ENCODE results near the gene TCP11L2.

TCP11L2 gene

DNA sequence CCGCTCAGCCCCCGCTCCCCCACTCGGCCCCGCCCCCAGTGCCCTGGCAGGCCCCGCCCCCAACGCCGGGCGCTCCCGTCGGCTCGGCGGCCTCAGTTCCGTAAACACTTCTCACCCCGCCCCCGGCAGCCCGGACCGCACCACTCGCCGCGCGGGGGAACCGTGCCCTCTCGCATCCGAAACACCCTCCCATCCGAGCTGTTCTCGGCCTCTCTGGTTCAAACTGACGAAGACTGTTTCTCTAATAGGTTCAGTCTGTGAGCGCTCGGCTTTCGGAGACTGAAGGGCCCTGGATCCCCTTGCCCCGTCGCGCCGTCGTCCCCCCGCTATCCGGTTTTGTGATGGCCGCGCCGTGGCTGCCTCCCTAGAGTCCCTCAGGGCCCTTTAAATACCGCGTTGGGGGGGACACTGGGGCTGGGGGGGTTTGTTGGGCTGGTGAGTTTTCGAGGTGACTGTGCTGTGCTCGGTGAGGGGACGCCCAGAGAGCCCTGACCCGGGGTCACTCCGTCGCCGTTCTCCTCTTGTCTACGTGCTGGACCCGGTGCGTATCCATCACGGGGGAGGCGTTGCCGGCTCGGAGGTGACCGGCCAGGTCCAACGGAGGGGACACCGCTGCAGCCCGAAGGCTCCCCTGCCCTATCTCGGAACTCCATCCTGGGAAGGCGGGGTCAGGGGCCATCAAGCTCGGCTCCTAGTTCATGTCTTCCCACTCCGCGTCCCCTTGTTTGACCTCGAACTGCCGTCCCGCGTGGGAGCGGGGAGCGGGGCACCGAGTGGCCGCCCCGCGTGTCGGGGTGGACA is at the start of gene TCP11L2:
Gene TCP11L2 (plus strand): TSS at position 333 of the 801 bp plus-strand sequence. CDS start 8,343 bp downstream, outside the sequence.
- Histone ChIP-seq H3K9me3 (ENCODE audit: control insufficient read depth, insufficient read depth, low read length) (no peaks in the 10 kb centered on the region), H3K4me1 (ENCODE audit: insufficient read depth, low read length) (peaks cover 11% of the 10 kb centered on the region; the same call in 1 of the 2 replicates), H3K9ac (ENCODE audit: low read depth, low read length) (peak within 1 kb of the TSS; percentile 85), H3K36me3 (ENCODE audit: insufficient read depth, low read length) (no peaks in the 10 kb centered on the region)

DNA sequence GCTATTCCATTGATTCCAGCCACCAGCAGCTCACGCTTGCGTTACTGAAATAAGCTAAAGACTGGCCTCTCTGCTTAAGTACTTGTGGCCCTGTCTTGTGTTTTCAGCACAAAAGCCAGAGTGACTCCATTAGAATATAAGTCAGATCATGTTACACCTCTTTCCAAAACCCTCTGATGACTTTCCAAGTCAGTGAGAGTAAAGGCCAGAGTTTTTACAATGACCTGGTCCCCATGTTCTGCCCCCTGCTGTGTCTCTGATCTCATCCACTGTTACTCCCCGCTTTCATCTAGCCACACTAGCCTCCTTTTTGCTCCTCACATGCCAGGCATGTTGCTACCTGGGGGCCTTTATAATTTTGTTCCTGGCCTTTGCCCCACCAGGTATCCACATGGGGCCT is 47.8 kb upstream of the TCP11L2 start:
- H3K9me3 ChIP-seq (ENCODE audit: control insufficient read depth, insufficient read depth, low read length): no peaks in the 10 kb centered on the region
- no peak overlapping the region for H3K9ac ChIP-seq (ENCODE audit: low read depth, low read length)
- H3K4me1 ChIP-seq (ENCODE audit: insufficient read depth, low read length): peaks cover 14% of the 10 kb centered on the region
- no peaks in the 10 kb centered on the region for H3K36me3 ChIP-seq (ENCODE audit: insufficient read depth, low read length)

DNA sequence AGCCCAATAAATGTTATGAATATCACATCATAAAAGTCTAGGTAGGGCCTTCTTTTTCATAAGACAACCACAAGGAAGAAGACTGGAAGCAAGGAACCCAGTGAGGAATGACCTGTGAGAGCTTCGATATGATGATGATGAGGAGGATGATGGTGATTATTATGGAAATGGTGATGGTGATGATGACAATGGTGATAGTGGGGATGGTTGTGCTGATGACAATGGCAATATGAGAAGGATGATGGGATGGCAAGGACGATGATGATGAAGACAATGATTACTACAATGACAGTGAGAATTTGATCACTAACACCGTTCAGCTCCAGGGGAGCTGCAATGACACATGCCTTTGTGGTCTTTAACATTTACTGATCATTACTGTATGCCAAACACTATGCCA is 47.0 kb upstream of the TCP11L2 start:
- Histone ChIP-seq H3K9ac (ENCODE audit: low read depth, low read length) (no peak overlapping the region), H3K36me3 (ENCODE audit: insufficient read depth, low read length) (no peaks in the 10 kb centered on the region), H3K9me3 (ENCODE audit: control insufficient read depth, insufficient read depth, low read length) (no peaks in the 10 kb centered on the region), H3K4me1 (ENCODE audit: insufficient read depth, low read length) (peaks cover 14% of the 10 kb centered on the region)

DNA sequence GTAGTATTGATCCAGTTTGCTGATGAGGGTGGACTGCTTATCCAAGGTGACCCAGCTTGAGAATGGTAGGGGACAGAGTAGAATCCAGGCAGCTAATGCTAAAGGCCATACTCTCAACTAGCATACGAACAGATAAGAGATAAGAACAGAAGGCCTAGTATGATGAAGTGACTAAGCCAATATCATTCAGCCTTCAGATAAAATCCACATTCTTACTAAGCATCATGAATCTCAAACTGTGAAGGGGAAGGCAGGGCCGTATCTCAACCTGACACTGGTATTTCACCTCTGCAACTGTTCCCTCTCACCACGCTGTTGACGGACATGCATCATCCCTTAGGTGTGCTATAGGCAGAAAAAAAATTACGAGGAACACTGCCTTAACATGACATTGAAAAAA is 46.6 kb upstream of the TCP11L2 start:
- no peaks in the 10 kb centered on the region for H3K9me3 ChIP-seq (ENCODE audit: control insufficient read depth, insufficient read depth, low read length)
- H3K36me3 ChIP-seq (ENCODE audit: insufficient read depth, low read length): no peaks in the 10 kb centered on the region
- H3K4me1 ChIP-seq (ENCODE audit: insufficient read depth, low read length): peaks cover 14% of the 10 kb centered on the region
- H3K9ac ChIP-seq (ENCODE audit: low read depth, low read length): no peak overlapping the region

DNA sequence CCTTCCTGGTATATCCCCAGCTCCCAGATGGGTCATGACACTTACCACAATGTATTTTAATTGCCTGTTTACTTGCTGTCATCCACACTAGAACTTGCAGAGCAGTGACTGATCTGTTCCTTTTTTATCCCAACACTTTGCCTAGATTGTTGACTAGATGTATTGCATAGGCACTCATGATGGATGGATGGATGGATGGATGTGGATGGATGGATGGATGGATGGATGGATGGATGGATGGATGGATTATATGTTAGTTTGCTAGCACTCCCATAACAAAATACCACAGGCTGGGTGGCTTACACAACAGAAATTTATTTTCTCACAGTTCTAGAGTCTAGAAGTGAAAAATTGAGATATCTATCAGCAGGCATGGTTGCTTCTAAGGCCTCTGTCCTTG is 46.0 kb upstream of the TCP11L2 start:
- H3K9me3 ChIP-seq (ENCODE audit: control insufficient read depth, insufficient read depth, low read length): no peaks in the 10 kb centered on the region
- H3K36me3 ChIP-seq (ENCODE audit: insufficient read depth, low read length): no peaks in the 10 kb centered on the region
- peaks cover 14% of the 10 kb centered on the region for H3K4me1 ChIP-seq (ENCODE audit: insufficient read depth, low read length)
- no peak overlapping the region for H3K9ac ChIP-seq (ENCODE audit: low read depth, low read length)

DNA sequence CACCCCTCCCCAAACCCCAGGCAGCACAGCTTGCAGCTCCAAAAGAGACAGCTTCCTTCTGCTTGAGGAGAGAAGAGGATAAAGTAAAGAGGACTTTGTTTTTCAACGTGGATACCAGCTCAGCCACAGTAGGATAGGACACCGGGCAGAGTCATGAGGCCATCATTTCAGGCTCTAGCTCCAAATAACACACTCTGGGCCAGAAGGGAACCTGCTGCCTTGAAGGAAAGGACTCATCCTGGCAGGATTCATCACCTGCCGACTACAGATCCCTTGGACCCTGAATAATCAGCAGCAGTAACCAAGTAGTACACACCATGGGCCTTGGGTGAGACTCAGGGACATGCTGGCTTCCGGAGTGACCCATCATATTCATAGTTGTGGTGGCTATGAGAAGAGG is 44.3 kb upstream of the TCP11L2 start:
- Histone ChIP-seq H3K36me3 (ENCODE audit: insufficient read depth, low read length) (no peaks in the 10 kb centered on the region), H3K4me1 (ENCODE audit: insufficient read depth, low read length) (peaks cover 14% of the 10 kb centered on the region), H3K9ac (ENCODE audit: low read depth, low read length) (no peak overlapping the region), H3K9me3 (ENCODE audit: control insufficient read depth, insufficient read depth, low read length) (no peaks in the 10 kb centered on the region)

DNA sequence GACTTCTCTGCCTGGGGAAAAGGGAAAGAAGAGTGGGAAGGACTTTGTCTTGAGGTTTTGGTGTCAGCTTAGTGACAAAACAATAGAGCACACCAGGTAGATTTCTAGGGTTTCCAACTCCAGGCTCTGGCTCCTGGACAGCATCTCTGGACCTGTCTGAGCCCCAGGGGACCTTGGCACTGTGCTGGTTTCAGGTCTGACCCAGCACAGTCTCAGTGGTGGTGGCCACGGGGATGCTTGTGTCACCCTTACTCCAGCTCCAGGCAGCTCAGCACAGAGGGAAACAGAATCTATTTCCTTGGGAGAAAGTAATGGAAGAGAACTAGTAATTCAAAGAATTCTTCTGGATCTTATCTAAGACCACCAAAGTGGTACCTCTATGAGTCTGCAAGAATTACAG is 43.6 kb upstream of the TCP11L2 start:
- Histone ChIP-seq H3K9ac (ENCODE audit: low read depth, low read length) (no peak overlapping the region), H3K9me3 (ENCODE audit: control insufficient read depth, insufficient read depth, low read length) (no peaks in the 10 kb centered on the region), H3K36me3 (ENCODE audit: insufficient read depth, low read length) (no peaks in the 10 kb centered on the region), H3K4me1 (ENCODE audit: insufficient read depth, low read length) (peaks cover 12% of the 10 kb centered on the region)

DNA sequence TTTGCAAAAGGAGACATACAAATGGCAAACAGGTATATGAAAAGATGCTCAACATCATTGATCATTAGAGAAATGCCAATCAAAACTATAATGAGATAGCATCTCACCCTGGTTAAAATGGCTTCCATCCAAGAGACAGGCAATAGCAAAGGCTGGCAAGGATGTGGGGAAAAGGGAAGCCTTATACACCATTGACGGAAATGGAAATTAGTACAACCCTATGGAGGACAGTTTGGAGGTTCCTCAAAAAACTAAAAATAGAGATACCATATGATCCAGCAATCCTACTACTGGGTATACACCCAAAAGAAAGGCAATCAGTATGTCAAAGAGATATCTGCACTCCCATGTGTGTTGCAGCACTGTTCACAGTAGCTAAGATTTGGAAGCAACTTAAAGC is 37.4 kb upstream of the TCP11L2 start:
- no peaks in the 10 kb centered on the region for H3K9me3 ChIP-seq (ENCODE audit: control insufficient read depth, insufficient read depth, low read length)
- no peak overlapping the region for H3K9ac ChIP-seq (ENCODE audit: low read depth, low read length)
- H3K36me3 ChIP-seq (ENCODE audit: insufficient read depth, low read length): no peaks in the 10 kb centered on the region
- no peaks in the 10 kb centered on the region for H3K4me1 ChIP-seq (ENCODE audit: insufficient read depth, low read length)

DNA sequence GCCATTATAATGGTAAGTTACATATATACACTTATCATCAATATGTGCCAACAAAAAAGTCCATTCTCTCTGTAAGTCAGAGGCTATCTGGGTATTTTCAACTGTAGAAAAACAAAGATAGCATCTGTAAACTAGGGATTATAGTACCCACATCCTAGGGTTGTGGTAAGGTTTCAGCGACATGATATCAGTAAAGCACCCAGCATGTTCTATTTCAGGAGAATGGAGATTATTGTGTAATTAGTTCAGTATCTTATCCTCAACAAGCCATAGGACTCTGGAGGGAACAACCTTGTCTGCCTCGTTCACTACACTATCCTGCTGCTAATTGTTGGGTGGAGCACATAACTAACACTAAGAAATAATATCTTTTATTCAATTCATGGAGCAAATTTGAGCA is 35.0 kb upstream of the TCP11L2 start:
- no peak overlapping the region for H3K9ac ChIP-seq (ENCODE audit: low read depth, low read length)
- H3K4me1 ChIP-seq (ENCODE audit: insufficient read depth, low read length): no peaks in the 10 kb centered on the region
- no peaks in the 10 kb centered on the region for H3K9me3 ChIP-seq (ENCODE audit: control insufficient read depth, insufficient read depth, low read length)
- H3K36me3 ChIP-seq (ENCODE audit: insufficient read depth, low read length): no peaks in the 10 kb centered on the region

DNA sequence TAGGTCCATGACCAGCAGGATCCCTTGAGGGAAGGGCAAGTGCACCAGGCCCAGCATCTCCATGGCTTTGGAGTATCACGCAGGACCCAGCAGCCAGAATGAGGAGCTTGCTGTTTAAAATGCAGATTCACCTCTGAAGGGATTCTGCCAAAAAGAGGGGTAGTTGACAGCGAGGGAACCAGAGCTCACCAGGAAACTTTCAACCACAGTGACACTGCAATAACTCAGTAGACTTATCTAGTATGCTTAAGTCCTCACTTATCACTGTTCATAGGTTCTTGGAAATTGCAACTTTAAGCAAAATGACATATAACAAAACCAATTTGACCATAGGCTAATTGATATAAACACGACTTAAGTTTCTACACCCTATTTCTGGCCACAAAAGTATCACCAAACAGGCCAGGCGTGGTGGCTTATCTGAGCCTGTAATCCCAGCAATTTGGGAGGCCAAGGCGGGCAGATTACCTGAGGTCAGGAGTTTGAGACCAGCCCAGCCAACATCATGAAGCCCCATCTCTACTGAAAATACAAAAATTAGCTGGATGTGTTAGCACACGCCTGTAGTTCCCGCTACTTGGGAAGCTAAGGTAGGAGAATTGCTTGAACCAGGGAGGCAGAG is 33.3 kb upstream of the TCP11L2 start:
- Histone ChIP-seq H3K9me3 (ENCODE audit: control insufficient read depth, insufficient read depth, low read length) (no peaks in the 10 kb centered on the region), H3K4me1 (ENCODE audit: insufficient read depth, low read length) (no peaks in the 10 kb centered on the region), H3K36me3 (ENCODE audit: insufficient read depth, low read length) (no peaks in the 10 kb centered on the region), H3K9ac (ENCODE audit: low read depth, low read length) (no peak overlapping the region)

DNA sequence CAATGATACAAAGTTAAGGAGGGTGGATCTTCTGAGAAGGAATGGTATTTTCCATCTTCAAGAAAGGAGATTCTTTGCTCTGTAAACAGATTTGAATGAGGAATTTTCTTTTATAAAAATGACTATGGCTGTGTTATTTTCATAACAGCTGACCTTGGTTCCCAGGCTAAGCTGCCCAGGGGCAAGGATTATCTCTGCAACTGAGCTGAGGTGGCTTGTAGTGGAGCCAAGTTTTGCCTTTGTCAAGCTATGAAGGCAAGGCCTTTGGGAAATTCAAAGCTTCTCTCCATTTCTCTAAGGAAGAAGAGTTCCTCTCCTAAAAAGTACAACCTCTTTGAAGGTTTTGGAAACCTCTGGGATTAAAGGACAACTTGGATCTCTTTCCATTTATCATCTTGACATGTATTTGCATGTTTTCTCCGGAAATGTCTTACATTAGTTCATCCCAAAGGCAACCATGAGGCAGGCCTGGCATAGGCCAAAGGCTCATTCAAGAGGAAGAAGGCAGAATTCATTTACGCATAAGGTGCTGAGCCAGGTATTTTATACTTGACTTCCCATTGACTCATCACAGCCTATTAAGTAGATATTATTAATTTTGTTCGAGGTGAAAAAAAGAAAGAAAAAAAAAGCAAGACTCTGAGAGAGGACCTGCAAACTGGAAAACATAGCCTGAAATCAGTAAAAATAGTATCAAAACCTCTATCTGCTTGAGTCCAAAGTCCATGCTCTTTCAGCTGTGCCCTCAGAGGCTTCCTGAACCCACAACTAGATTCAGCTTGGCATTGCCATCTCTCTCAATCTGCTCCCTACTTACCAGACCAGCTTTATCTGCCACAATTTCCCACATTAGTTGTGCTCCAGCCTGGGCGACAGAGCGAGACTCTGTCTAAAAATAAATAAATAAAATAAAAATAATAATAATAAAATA is 30.7 kb upstream of the TCP11L2 start:
- no peaks in the 10 kb centered on the region for H3K9me3 ChIP-seq (ENCODE audit: control insufficient read depth, insufficient read depth, low read length)
- no peak overlapping the region; the same call in 1 of the 2 replicates for H3K9ac ChIP-seq (ENCODE audit: low read depth, low read length)
- no peaks in the 10 kb centered on the region for H3K4me1 ChIP-seq (ENCODE audit: insufficient read depth, low read length)
- no peaks in the 10 kb centered on the region for H3K36me3 ChIP-seq (ENCODE audit: insufficient read depth, low read length)

DNA sequence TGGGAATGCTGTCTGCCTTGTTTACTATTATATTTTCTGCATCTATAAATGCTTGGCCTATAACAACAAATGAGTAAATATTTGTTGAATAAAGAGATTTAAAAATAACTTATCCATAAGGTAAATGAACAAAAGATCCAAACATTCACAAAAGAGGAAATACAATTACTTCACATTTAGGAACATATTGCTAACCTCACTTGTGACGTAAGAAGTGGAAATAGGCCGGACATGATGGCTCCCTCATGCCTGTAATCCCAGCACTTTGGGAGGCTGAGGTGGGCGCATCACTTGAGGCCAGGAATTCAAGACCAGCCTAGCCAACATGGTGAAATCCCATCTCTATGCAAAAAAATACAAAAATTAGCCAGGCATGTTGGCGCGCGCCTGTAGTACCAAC is 29.0 kb upstream of the TCP11L2 start:
- no peaks in the 10 kb centered on the region for H3K36me3 ChIP-seq (ENCODE audit: insufficient read depth, low read length)
- H3K9ac ChIP-seq (ENCODE audit: low read depth, low read length): no peak overlapping the region
- H3K9me3 ChIP-seq (ENCODE audit: control insufficient read depth, insufficient read depth, low read length): no peaks in the 10 kb centered on the region
- H3K4me1 ChIP-seq (ENCODE audit: insufficient read depth, low read length): no peaks in the 10 kb centered on the region

DNA sequence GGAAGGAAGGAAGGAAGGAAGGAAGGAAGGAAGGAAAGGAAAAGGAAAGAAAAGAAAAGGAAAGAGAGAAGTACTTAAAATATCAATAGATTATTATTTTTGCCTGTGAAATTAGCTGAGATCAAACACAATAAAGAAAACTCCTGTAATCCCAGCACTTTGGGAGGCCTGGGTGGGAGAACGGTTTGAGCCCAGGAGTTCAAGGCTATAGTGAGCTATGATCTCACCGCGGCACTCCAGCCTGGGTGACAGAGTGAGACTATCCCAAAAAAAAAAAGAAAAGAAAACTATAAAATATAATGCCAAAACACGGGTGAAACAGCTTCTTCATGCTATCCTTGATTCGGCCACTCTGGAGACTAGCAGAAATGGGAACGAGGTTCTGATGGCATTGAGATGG is 28.5 kb upstream of the TCP11L2 start:
- no peaks in the 10 kb centered on the region for H3K36me3 ChIP-seq (ENCODE audit: insufficient read depth, low read length)
- no peaks in the 10 kb centered on the region for H3K9me3 ChIP-seq (ENCODE audit: control insufficient read depth, insufficient read depth, low read length)
- H3K9ac ChIP-seq (ENCODE audit: low read depth, low read length): no peak overlapping the region
- H3K4me1 ChIP-seq (ENCODE audit: insufficient read depth, low read length): no peaks in the 10 kb centered on the region

DNA sequence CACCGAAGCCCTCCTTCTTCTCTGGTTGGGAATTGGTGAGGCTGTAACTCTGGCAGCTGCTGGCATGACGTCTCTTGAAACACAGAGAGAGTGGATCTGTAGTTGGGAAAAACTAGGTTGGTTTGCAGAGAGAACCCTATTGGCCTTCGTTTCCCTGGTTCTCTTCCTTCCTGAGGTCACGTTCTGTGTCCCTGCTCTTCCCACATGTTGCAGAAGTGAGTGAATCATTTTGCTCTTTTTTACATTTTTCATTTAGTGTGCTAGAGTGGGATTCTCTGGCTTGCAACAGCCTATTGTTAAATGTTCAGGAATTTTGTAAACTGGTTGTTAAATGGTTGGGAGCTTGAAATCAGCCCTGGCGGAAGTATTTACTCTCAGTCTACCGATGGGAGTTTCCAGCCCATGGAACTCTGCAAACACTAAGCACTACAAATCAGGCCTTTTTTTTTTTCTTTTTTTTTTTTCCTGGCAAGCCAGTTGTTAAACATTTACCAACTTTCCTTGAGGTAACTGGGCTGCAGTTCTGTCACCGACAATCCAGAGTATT is 27.9 kb upstream of the TCP11L2 start:
- Histone ChIP-seq H3K9me3 (ENCODE audit: control insufficient read depth, insufficient read depth, low read length) (no peaks in the 10 kb centered on the region), H3K9ac (ENCODE audit: low read depth, low read length) (no peak overlapping the region), H3K36me3 (ENCODE audit: insufficient read depth, low read length) (no peaks in the 10 kb centered on the region), H3K4me1 (ENCODE audit: insufficient read depth, low read length) (no peaks in the 10 kb centered on the region)
